ENCODE data around the gene C12orf56. TPM values are rescaled to one million over a fixed set of nuclear protein-coding genes. Genes with fewer than 3 reads are reported as not detected.
"Not testable (repeated sequence)": the region's sequence is repeated elsewhere in the genome, so short reads cannot be mapped to it uniquely, and the experiment has no call there.

Gene C12orf56
- total RNA-seq, 1 donor from 2014 or later: not detected

GRCh38 chr12:64240781-64241180, 149.8 kb downstream of the C12orf56 start:
- DNase-seq (ENCODE audit: extremely low read depth, low read depth, low spot score): no peak

- DNase-seq (ENCODE audit: extremely low read depth, low read depth, low spot score): no peak
Observed at GRCh38 chr12:64237382-64237781, 153.2 kb downstream of the C12orf56 start.

GRCh38 chr12:64236549-64236948, 154.0 kb downstream of the C12orf56 start:
- DNase-seq (ENCODE audit: extremely low read depth, low read depth, low spot score): no peak

- no peak for DNase-seq (ENCODE audit: extremely low read depth, low read depth, low spot score)
Observed at GRCh38 chr12:64232196-64232595, 158.4 kb downstream of the C12orf56 start.

GRCh38 chr12:64229796-64230195, 160.8 kb downstream of the C12orf56 start:
- no peak for DNase-seq (ENCODE audit: extremely low read depth, low read depth, low spot score)

GRCh38 chr12:64229240-64229639, 161.3 kb downstream of the C12orf56 start:
- DNase-seq (ENCODE audit: extremely low read depth, low read depth, low spot score): no peak

GRCh38 chr12:64225626-64226025, 164.9 kb downstream of the C12orf56 start:
- DNase-seq (ENCODE audit: extremely low read depth, low read depth, low spot score): no peak

GRCh38 chr12:64222009-64222765, 168.4 kb downstream of the C12orf56 start, which contains the start of gene KICS2:
Gene KICS2, minus strand, starts transcription at chr12:64222296. Its CDS starts 59 bp downstream, at chr12:64222237.
- peak; percentile 55 for DNase-seq (ENCODE audit: extremely low read depth, low read depth, low spot score)

GRCh38 chr12:64221651-64222008, 168.9 kb downstream of the C12orf56 start:
- DNase-seq (ENCODE audit: extremely low read depth, low read depth, low spot score): no peak

GRCh38 chr12:64220046-64220445, 170.5 kb downstream of the C12orf56 start:
- DNase-seq (ENCODE audit: extremely low read depth, low read depth, low spot score): no peak

- DNase-seq (ENCODE audit: extremely low read depth, low read depth, low spot score): no peak
Observed at GRCh38 chr12:64219145-64219544, 171.4 kb downstream of the C12orf56 start.

GRCh38 chr12:64218597-64218996, 172.0 kb downstream of the C12orf56 start:
- no peak for DNase-seq (ENCODE audit: extremely low read depth, low read depth, low spot score)

GRCh38 chr12:64217643-64218042, 172.9 kb downstream of the C12orf56 start:
- DNase-seq (ENCODE audit: extremely low read depth, low read depth, low spot score): not testable (repeated sequence)

- no peak for DNase-seq (ENCODE audit: extremely low read depth, low read depth, low spot score)
Observed at GRCh38 chr12:64216239-64216638, 174.3 kb downstream of the C12orf56 start.

Other genes starting within 250 kb of the C12orf56 start
- gene KICS2, start 168.5 kb downstream of the C12orf56 start, total RNA-seq: 4.2 and 5.9 TPM in 2 replicates
- 39.3 and 52.2 TPM in 2 replicates for gene XPOT, start 13.6 kb upstream of the C12orf56 start, total RNA-seq
- 22.3 and 35.2 TPM in 2 replicates for gene TBK1, start 61.4 kb upstream of the C12orf56 start, total RNA-seq
- 64.8 and 70.5 TPM in 2 replicates for gene RASSF3, start 219.7 kb upstream of the C12orf56 start, total RNA-seq